HG03039 (cell line): ENCODE data around the gene LPP.

Experiments
- ATAC-seq: cut with Tn5 transposase; IDR thresholded peaks from one replicate; pipeline ENCODE4 v1.9.1; 2021; ENCODE audit warnings: mild to moderate bottlenecking, moderate library complexity; ENCODE audit not compliant: unreplicated experiment

Gene LPP

DNA sequence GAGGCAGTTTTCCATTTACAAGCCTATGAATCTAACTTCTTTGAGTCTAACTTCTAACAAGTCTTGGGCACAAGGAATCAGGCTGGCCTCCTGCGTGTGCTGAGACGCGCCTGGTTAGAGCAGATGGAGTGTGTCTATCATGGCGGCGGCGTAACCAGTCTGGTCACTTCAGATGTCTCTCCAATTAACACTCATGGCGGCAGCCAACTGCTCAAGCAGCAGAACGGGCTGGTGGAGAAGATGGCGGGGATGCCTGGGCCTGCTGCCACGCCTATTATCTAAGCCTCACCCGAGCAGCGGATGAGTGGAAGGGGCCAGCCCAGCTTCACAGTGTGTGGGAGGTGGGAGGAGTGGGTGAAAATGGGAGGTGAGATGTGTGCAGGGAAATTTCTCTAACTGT lies 771.4 kb downstream of the LPP start:
- no peak for ATAC-seq

DNA sequence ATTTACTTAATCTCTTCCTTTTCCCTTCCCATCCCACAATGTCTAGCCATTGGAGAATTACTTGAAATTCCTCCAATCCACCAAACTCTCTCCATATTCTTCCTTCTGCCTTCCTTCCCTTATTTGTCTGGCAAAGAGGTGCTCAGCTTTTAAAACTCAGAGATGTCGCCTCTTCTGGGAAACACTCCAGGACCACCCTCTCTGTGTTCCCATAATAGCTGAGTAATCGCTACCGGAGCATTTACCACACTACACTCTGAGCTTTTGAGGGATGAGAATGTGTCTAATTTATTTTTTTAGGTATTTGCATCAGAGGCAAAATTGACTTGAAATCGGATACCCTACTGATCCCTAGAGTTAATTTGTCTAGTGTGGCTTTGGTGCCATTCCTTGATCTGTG lies 772.2 kb downstream of the LPP start:
- no peak for ATAC-seq

DNA sequence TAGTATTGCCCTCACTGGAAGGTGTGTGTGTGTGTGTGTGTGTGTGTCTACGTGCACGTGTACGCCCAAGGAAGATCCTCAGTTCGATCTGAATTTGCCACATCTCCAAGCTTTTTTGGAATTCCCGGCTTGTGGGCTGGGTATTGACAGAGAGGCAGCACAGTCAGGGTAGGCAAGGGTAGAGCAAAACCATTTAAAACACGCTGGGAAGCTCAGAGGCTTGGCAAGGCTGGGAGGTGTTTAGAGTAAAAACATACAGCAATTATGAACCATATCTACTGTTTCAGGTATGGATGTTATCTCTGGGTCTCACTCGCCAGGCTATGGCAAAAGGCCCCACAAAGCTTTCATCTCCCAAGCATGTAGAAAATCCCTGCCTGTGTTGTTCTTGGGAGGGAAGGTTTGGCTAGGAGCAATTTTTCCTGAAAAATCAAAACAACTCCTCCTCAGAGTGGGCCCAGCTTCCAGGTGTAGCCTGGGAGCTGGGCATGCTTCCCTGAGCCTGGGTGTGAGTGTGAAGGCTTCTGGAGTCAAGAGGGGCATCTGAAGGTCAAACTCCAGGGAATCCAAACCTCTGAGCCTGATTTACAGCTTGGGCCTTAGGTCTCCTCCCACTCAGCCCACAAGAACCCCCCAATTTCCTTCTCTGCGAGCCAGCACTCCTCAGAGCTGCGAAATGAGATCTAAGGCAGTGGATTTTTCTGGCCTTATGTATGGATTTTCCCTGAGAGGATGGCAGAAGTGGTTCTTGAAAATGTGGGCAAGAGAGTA lies 773.0 kb downstream of the LPP start:
- no peak for ATAC-seq

DNA sequence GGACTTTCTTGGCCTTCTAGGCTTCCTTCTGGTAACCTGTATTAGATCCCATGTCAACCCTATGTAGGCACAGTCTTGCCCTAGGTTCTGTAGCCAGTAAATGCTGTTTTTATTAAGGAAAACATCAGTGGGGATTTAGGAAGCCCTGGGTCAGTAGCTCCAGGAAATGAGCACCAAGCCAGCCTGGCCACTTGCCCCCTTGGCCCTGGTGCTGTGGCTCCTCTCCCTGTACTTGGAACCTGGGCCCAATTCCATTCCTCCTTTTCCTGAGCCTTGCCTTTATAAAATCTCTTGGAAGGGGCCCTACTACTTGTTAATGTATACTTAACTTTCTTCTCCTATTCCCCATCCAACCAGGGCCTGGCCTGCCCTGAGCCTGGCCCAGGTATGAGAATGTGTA lies 774.0 kb downstream of the LPP start:
- no peak for ATAC-seq

DNA sequence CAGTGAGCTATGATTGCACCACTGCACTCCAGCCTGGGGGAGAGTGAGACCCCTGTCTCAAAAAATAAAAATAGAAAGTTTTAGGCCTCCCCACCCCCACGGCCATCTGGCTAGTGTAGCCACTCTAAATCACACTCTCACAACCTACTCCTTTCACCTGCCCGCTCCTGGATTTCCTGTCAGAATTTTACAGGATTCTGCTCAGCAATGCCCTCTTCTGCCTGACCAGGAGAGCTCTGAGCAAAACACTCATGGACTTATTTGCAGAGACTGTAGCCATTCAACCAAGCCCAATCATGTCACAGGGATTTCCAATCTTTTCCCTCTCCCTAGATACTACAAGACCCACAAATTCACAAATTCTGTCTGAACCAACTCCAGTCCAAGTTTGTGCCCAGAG lies 775.2 kb downstream of the LPP start:
- no peak for ATAC-seq

DNA sequence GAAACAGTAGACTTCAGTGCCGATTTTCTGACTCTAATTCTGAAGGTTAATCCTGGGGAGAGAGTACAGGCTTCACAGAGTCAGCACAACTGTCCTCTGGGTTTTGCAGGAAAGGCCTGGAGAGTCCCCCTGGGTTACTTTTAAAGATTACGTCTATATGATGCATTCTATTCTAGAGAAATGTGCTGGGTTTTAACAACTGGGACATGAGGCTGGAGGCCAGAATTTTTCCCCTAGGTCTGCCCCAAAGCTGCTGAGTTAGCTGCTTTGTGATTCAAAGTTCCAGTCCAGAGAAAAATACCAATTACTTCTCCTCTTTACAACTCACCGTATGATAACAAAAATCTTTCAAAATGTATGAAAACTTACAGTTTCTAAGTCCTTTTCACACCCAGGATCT lies 777.1 kb downstream of the LPP start:
- no peak for ATAC-seq

DNA sequence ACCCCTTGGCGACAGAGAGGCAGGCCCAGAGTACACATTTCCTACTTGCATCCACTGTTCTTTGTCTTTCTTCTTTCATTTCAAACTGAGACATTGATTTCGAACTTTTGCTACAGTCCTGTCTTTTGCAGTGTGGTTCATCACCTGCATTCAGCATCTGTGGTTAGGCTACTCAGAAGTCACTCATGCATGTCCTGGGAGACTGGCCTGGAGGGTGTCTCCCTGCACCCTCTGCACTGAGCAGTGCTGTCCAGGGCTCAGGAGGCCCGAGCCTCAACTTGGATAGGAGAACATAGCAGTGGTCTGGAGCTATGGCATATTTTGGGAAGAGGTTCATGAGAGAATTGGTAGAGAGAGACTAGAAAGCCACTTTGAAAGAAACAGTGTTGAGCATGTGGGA lies 777.6 kb downstream of the LPP start:
- ATAC-seq, result no peak

DNA sequence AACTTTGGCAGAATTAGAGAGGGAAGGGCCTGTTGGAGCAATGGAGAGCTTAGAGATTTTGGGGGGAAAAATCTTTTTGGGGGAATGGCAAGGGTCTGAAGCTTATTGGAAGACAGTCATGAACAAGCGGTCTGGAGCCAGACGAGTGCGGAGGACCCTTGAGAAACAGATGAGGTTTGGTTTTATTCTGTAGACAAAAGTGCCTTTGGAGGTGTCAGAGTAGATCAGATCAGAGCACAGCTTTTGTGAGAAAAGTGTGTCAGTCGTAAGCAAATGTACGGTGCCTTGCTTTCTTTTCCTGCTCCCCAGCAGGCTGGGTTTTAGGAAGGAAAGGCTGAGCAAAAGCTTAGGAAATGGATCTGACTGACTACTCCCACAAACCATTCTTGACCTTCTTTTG lies 781.0 kb downstream of the LPP start:
- ATAC-seq, result no peak

DNA sequence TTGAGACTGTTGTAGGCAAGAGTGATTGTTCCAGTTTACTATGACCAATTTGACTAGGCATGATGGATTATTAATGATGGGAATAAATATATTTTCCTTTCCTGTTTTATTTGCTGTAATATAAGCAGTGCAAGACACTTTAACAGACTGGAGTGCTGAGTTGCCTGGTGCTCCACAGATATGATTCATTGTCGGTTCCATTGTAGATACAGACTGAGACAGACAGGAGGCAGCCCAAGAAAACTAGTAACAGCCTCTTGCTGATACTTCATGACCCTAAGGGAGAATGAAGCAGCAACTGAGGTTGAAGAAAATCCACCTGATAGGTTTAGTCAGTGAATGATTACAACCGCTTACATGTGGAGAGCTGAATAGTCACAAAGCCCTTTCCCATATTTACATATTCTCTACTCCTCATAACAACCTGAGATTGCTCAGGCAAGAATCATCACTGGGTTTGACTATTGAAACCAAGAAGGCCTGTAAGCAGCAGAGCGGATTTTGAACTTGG lies 782.7 kb downstream of the LPP start:
- no peak for ATAC-seq

DNA sequence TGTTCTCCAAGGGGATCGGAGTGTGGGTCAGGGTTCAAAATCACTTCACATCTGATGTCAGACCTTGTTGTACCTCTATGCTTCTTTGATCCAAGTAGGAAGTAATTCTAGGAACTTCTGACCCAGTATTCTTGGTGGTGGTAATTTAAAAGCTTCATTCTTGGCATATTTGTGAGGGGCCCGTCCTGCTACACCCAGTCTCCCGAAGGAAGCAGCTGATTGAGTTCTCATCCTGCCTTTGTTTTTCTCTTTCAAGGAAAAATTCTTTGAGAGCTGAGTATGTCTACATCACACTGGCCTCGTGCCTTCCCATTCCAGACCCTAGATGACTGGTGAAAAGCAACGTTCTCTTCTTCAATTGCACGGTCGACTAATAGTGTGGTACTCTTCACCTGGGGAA lies 783.4 kb downstream of the LPP start:
- ATAC-seq, result no peak

DNA sequence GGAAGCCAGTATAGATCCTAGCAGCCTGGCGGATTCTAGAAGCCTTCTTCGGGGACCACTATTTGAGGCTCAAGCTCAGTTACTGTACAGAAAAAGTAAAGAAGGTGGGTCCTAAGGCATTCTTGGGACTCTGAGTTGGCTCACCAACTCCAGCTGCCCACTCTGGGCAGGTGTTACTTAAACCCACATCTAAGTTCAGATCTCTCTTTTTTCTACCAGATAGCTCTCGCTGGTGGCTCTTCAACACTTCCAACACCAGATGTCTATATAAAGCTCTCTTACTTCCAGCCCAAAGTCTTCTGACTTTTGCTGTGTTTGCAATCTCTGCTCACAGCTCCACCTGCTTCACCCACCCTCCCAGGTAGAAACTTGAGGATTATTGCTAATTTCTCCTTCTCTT lies 785.0 kb downstream of the LPP start:
- ATAC-seq, result no peak

DNA sequence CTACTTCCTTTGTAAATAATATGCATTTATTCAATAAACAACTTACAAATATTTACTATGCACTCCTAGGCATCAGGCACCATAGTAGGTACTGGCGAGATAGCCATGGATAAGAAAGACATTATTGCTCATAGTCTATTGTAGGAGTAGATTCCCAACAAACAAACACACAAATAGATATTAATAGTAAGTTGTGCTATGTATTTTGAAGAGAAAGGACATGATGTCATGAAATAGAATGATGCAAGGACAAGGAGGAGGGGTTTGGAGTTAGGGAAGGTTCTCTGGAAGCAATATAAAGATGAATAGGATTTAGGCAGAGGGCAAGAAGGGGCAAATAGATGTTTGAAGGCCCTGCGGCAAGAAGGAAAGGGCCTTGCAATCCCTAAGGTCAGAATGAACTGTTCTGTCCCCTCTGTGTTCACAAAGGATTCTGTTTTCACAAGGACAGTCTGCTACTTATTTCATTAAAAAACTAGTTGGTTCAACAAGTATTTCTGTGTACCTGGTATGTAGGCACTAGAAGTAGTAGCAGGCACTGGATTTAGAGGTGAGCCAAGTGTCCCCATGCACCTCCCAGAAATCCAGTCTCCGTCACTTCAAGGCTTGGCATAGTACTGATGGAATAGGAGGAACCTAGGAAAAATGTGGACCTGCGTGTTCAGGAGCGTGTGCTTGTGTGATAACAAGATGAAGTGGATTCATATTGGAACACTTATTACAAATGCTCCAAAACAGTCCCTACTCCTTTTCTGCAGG lies 786.0 kb downstream of the LPP start:
- ATAC-seq, result no peak
